SU-DHL-6 (cell line): Measurements from ENCODE around the gene PROX2.

Source experiments
- H2AFZ ChIP-seq: fragments of 200-600 bp; sonication (generic); 2 replicates; pipeline ENCODE4 v1.6.1; 2014; ENCODE audit warnings: low read depth, mild to moderate bottlenecking, moderate library complexity, mixed read lengths, antibody characterized with exemption, low read length; ENCODE audit not compliant: severe bottlenecking
- H3F3A ChIP-seq: fragments of 200-600 bp; shearing (Covaris generic); 2 replicates; pipeline ENCODE4 v1.6.0; 2016; ENCODE audit warnings: antibody characterized with exemption, mild to moderate bottlenecking; ENCODE audit not compliant: insufficient read depth
- H3K27ac ChIP-seq: fragments of 200-600 bp; sonication (generic); 2 replicates; pipeline ENCODE4 v1.5.1; 2016; ENCODE audit warnings: low read depth, mild to moderate bottlenecking, low read length, moderate library complexity, mixed read lengths
- H3K27me3 ChIP-seq: fragments of 200-600 bp; sonication (generic), shearing (Covaris generic); 2 replicates; pipeline ENCODE4 v1.6.0; 2014; ENCODE audit warnings: mild to moderate bottlenecking, low read length
- H3K36me3 ChIP-seq: fragments of 200-600 bp; sonication (generic); 2 replicates; pipeline ENCODE4 v1.6.1; 2014; ENCODE audit warnings: mild to moderate bottlenecking, low read length, mixed read lengths
- H3K4me2 ChIP-seq: fragments of 300-600, 200-600 bp; shearing (Covaris generic), sonication (generic); 2 replicates; pipeline ENCODE4 v1.6.0; 2014; ENCODE audit warnings: low read length, low read depth, mild to moderate bottlenecking; ENCODE audit not compliant: poor library complexity, severe bottlenecking
- H3K4me3 ChIP-seq: fragments of 200-600 bp; sonication (generic); 2 replicates; pipeline ENCODE4 v1.5.1; 2014; ENCODE audit warnings: antibody characterized with exemption, low read length, mild to moderate bottlenecking, mixed read lengths; ENCODE audit not compliant: insufficient read depth, poor library complexity, severe bottlenecking
- H3K79me2 ChIP-seq: fragments of 200-600 bp; sonication (generic); 2 replicates; pipeline ENCODE4 v1.6.1; 2014; ENCODE audit warnings: mild to moderate bottlenecking, low read length, moderate library complexity; ENCODE audit not compliant: insufficient read depth
- H3K9ac ChIP-seq: fragments of 200-600 bp; sonication (generic); 2 replicates; pipeline ENCODE4 v1.7.0; 2014; ENCODE audit warnings: mild to moderate bottlenecking, low read length
- H3K9me2 ChIP-seq: fragments of 200-600 bp; sonication (generic); replicated peaks from 2 replicates; pipeline ENCODE4 v1.6.1; 2014; ENCODE audit warnings: low read length; ENCODE audit not compliant: insufficient read depth
- H3K9me3 ChIP-seq: fragments of 200-600 bp; sonication (generic); 2 replicates; pipeline ENCODE4 v1.6.1; 2014; ENCODE audit warnings: low read length, mixed read lengths; ENCODE audit not compliant: insufficient read depth
- H4K20me1 ChIP-seq: fragments of 200-600 bp; sonication (generic); 2 replicates; pipeline ENCODE4 v1.6.1; 2014; ENCODE audit warnings: low read depth, mild to moderate bottlenecking, antibody characterized with exemption, low read length, moderate library complexity, mixed read lengths
- EZH2phosphoT487 ChIP-seq: fragments of 200-600 bp; sonication (generic), shearing (Covaris generic); conservative IDR thresholded peaks from 2 replicates; pipeline ENCODE4 v1.6.1; 2018; ENCODE audit warnings: mild to moderate bottlenecking, antibody characterized with exemption, low read length, moderate library complexity, mixed read lengths
- TF ChIP-seq, protein P1 (sequence below): fragments of 200-600 bp; sonication (generic); IDR thresholded peaks from one replicate; pipeline ENCODE4 v1.5.1; 2017; ENCODE audit warnings: antibody characterized with exemption, mild to moderate bottlenecking, low read length, moderate library complexity; ENCODE audit not compliant: insufficient read depth, poor library complexity, severe bottlenecking

Gene PROX2

DNA sequence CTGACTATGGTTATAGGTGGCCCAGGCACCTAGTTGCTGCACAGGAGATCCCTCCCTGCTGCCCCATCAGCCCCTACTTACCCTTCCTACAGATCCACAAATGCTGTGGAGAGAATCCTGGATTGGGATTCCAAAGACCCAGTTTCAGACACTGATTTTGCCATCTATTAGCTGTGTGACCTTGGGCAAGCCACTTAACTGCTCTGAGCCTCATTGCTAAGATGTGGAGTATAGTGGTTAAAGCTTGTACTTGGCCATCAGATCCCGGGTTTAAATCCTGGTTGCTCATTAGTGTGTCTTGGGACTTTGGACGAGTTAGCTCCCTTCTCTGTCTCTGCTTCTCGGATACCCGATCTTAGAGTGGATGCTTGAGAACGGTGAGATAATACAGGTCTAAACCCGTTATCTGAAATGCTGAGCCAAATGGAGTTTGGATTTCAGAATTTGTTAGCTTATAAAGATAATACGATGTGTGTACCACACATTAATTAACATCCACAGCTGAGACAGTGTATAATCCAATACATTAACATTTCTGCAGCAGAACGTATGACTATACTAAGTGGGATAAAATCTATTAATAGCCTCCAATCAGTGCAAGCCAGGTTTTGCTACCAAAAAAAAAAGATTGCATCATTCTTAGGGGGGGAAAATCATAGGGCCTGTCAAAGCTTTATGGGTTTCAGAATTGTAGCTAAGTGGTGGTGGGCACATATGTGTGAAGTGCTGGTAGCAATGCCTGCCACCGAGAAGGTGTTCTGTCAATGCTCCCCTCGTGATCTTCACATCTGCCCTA, 16.0 kb downstream of the PROX2 start:
- H2AFZ ChIP-seq, result no peak overlapping the region
- no peak for TF ChIP-seq EZH2phosphoT487
- TF ChIP-seq, protein P1, sequence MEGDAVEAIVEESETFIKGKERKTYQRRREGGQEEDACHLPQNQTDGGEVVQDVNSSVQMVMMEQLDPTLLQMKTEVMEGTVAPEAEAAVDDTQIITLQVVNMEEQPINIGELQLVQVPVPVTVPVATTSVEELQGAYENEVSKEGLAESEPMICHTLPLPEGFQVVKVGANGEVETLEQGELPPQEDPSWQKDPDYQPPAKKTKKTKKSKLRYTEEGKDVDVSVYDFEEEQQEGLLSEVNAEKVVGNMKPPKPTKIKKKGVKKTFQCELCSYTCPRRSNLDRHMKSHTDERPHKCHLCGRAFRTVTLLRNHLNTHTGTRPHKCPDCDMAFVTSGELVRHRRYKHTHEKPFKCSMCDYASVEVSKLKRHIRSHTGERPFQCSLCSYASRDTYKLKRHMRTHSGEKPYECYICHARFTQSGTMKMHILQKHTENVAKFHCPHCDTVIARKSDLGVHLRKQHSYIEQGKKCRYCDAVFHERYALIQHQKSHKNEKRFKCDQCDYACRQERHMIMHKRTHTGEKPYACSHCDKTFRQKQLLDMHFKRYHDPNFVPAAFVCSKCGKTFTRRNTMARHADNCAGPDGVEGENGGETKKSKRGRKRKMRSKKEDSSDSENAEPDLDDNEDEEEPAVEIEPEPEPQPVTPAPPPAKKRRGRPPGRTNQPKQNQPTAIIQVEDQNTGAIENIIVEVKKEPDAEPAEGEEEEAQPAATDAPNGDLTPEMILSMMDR, result no peak
- no peaks in the 10 kb centered on the region for H3K79me2 ChIP-seq
- H3K9ac ChIP-seq, result no peak overlapping the region
- H3K36me3 ChIP-seq, result no peaks in the 10 kb centered on the region
- no peak overlapping the region for H3K27ac ChIP-seq
- H3K4me2 ChIP-seq, result no peak overlapping the region
- no peaks in the 10 kb centered on the region for H4K20me1 ChIP-seq
- no peak overlapping the region for H3K4me3 ChIP-seq
- no peaks in the 10 kb centered on the region for H3K9me2 ChIP-seq
- no peaks in the 10 kb centered on the region for H3K9me3 ChIP-seq
- no peaks in the 10 kb centered on the region for H3K27me3 ChIP-seq
- no peaks in the 10 kb centered on the region for H3F3A ChIP-seq

DNA sequence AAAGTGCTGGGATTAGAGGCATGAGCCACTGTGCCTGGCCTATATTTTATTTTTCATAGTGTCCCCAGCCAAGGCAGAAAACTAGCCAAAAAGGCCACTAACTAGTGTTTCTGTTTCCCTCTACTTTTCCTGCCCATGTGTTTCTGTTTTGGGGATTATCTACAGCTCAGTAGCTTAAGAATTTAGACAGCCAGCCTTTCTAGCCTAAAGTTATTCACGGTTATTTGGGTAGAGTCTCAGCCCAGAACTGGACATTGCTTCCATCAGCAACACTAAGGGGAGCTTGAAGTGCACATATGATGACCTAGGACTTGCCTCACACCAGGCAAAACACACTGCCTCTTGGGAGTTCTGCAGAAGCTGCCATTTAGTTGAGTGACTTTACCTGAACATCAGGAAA, 17.9 kb downstream of the PROX2 start:
- Histone ChIP-seq H3F3A (no peaks in the 10 kb centered on the region), H3K4me2 (no peak overlapping the region), H2AFZ (no peak overlapping the region), H3K36me3 (no peaks in the 10 kb centered on the region), H3K27ac (no peak overlapping the region), H3K79me2 (no peaks in the 10 kb centered on the region), H3K27me3 (no peaks in the 10 kb centered on the region), H3K9me2 (no peaks in the 10 kb centered on the region), H3K9me3 (no peaks in the 10 kb centered on the region), H3K9ac (no peak overlapping the region), H3K4me3 (no peak overlapping the region), H4K20me1 (no peaks in the 10 kb centered on the region)
- no peak for TF ChIP-seq EZH2phosphoT487
- TF ChIP-seq, protein P1, result no peak

DNA sequence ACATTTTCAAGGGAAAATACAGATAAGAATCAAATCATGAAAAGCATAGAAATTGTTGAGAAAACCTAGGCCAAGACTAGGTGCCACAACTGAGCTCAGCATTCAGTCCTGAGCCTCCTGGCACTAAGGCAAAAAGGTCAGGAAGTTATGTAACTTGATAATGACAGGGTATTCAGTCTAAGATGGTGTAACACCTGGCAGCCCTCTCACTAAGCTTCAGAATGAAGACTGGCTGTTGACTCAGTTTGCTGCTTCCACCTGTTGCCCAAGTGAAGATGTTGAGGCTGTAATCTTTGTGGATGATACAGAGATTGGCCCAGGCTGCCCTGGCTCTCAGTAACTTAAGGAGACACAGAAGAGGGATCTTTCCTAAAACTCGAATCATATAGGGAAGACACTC, 19.6 kb downstream of the PROX2 start:
- H3K79me2 ChIP-seq, result no peaks in the 10 kb centered on the region
- H3K4me3 ChIP-seq, result no peak overlapping the region
- no peaks in the 10 kb centered on the region for H3K9me2 ChIP-seq
- H3K4me2 ChIP-seq, result no peak overlapping the region
- H2AFZ ChIP-seq, result no peak overlapping the region
- no peaks in the 10 kb centered on the region for H3K9me3 ChIP-seq
- no peaks in the 10 kb centered on the region for H3F3A ChIP-seq
- TF ChIP-seq EZH2phosphoT487, result no peak
- TF ChIP-seq, protein P1, result no peak
- H4K20me1 ChIP-seq, result no peaks in the 10 kb centered on the region
- H3K27me3 ChIP-seq, result no peaks in the 10 kb centered on the region
- no peak overlapping the region for H3K27ac ChIP-seq
- H3K9ac ChIP-seq, result no peak overlapping the region
- no peaks in the 10 kb centered on the region for H3K36me3 ChIP-seq
